Activated CD4-positive, alpha-beta T cell treated with anti-CD3 and anti-CD28 coated beads for 24 hours (primary cell): Measurements from ENCODE around the gene GNG12.

Source experiments
- DNase-seq, 2 donors: peaks; one replicate each; pipeline ENCODE4 v3.0.0-alpha.2; 2020; ENCODE audit warnings: low read depth in 2 of 2

GNG12 gene

GRCh38 chr1:67815303-67816094, 17.8 kb downstream of the GNG12 start:
- no peak for DNase-seq

GRCh38 chr1:67814121-67814772, 19.0 kb downstream of the GNG12 start:
- DNase-seq = no peak

GRCh38 chr1:67812226-67812625, 21.0 kb downstream of the GNG12 start:
- no peak for DNase-seq

GRCh38 chr1:67811781-67812180, 21.5 kb downstream of the GNG12 start:
- no peak for DNase-seq

- DNase-seq = no peak
These were observed 23.4 kb downstream of the GNG12 start for GRCh38 chr1:67809887-67810286.

- no peak for DNase-seq
These were observed 26.0 kb downstream of the GNG12 start for GRCh38 chr1:67807282-67807681.

- no peak for DNase-seq
These were observed 28.6 kb downstream of the GNG12 start for GRCh38 chr1:67804710-67805109.

GRCh38 chr1:67803380-67804279, 29.6 kb downstream of the GNG12 start:
- no peak for DNase-seq

- no peak for DNase-seq
These were observed 30.7 kb downstream of the GNG12 start for GRCh38 chr1:67802565-67802964.

- DNase-seq = no peak
These were observed 31.4 kb downstream of the GNG12 start for GRCh38 chr1:67801903-67802302.

GRCh38 chr1:67795179-67795912, 37.9 kb downstream of the GNG12 start:
- DNase-seq = no peak

- DNase-seq = no peak
These were observed 39.7 kb downstream of the GNG12 start for GRCh38 chr1:67793562-67793961.

GRCh38 chr1:67792741-67793458, 40.4 kb downstream of the GNG12 start:
- no peak for DNase-seq

- DNase-seq = no peak
These were observed 41.2 kb downstream of the GNG12 start for GRCh38 chr1:67792103-67792502.

GRCh38 chr1:67791686-67792085, 41.6 kb downstream of the GNG12 start:
- DNase-seq = no peak

- DNase-seq = no peak
These were observed 42.0 kb downstream of the GNG12 start for GRCh38 chr1:67791261-67791660.

GRCh38 chr1:67790201-67790692, 43.0 kb downstream of the GNG12 start:
- DNase-seq = no peak

GRCh38 chr1:67789551-67789950, 43.7 kb downstream of the GNG12 start:
- DNase-seq = no peak

GRCh38 chr1:67788904-67789303, 44.4 kb downstream of the GNG12 start:
- DNase-seq = no peak

GRCh38 chr1:67788238-67788790, 45.0 kb downstream of the GNG12 start:
- DNase-seq = no peak

GRCh38 chr1:67787746-67788145, 45.5 kb downstream of the GNG12 start:
- no peak for DNase-seq
